GM19467 (cell line): ENCODE data around the gene CARD16.

Source experiments
- ATAC-seq: cut with Tn5 transposase; IDR thresholded peaks from one replicate; pipeline ENCODE4 v1.9.1; 2021; ENCODE audit warnings: mild to moderate bottlenecking, moderate library complexity; ENCODE audit not compliant: unreplicated experiment

The CARD16 gene

GRCh38 chr11:104997288-104997687 lies 47.8 kb downstream of the CARD16 start:
- ATAC-seq, result no peak

- ATAC-seq, result no peak
These were observed 50.1 kb downstream of the CARD16 start for GRCh38 chr11:104995001-104995408.

DNA sequence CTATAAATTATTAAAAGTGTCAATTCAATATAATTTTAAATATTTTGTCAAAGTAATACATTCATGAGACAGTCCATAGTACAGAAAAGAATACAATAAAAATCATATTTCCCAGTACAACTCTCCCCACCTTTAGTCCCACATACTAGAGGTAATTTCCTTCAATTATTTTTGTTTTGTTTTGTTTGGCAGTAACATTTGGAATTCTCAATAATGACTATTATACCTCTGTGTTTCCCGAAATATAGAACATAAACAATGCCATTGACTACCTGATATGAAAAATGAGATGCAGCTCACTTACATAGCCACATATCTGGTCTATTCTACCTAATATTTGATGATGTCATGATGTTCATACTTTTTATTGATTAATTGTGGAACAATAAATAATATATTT lies 52.4 kb downstream of the CARD16 start:
- ATAC-seq, result no peak

DNA sequence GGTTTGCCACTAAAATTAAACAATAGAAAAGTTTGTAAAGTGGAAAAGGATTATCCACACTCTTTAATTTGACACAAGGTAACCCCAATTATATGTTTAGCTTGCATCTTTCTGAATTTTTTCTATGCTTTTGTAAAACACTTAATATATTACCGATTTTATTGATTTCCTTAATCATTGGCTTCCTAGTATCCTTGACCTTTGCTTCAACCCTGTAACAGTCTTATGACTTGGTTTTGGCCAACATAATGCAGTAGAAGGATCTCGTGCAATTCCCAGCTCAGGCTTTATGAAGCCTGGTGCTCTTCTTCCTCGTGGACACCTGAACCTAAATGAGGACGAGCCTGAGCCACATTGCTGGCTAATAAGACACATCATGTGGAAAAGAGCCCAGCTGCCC lies 53.1 kb downstream of the CARD16 start:
- ATAC-seq, result no peak
